IMR-90 (cell line): ENCODE measurements around the gene MGAT5B. TPM values are rescaled to one million over a fixed set of nuclear protein-coding genes. Genes with fewer than 3 reads are reported as not detected.

Experiments used
- ATAC-seq: fragments of 200-7000 bp; cut with Tn5 transposase; 2 replicates; pipeline ENCODE4 v1.9.1; 2020; ENCODE audit warnings: low read depth, mild to moderate bottlenecking, moderate library complexity
- BruUV-seq: library from RNA; stranded (reverse); fragments of 400-500 nt; replicated peaks from 2 replicates; lab custom pipeline; 2021; lab: Mats Ljungman, UMichigan
- CTCF ChIA-PET: fragments of 300-600 bp; formaldehyde crosslinking; extraction: SDS; loops from one replicate; lab custom pipeline; 2021; ENCODE audit warnings: antibody characterized with exemption; lab: Yijun Ruan, JAX
- POLR2A ChIA-PET: fragments of 300-600 bp; sonication (Branson Sonifier 250); formaldehyde crosslinking; loops from one replicate; lab custom pipeline; 2022; ENCODE audit warnings: antibody characterized with exemption; ENCODE audit not compliant: unreplicated experiment; lab: Charles Lee
- DNase-seq: peaks from one replicate; pipeline ENCODE4 v3.0.0; 2013
- H2AFZ ChIP-seq: replicated peaks from 2 replicates; pipeline ENCODE3; 2013; ENCODE audit warnings: low read length, mild to moderate bottlenecking; ENCODE audit not compliant: poor library complexity
- H2AK5ac ChIP-seq: 2 replicates; pipeline ENCODE4 v1.6.1; 2013; ENCODE audit warnings: low read depth, low read length, inconsistent platforms
- H2AK9ac ChIP-seq: replicated peaks from 2 replicates; pipeline ENCODE3; 2013; ENCODE audit warnings: mild to moderate bottlenecking, low read depth, low read length, moderate library complexity; ENCODE audit not compliant: poor library complexity
- H2BK120ac ChIP-seq: 2 replicates; pipeline ENCODE4 v1.6.1; 2013; ENCODE audit warnings: low read depth, low read length, inconsistent platforms
- H2BK15ac ChIP-seq: 3 replicates; pipeline ENCODE4 v1.6.1; 2013; ENCODE audit warnings: low read depth, low read length, inconsistent platforms
- H2BK20ac ChIP-seq: 2 replicates; pipeline ENCODE4 v1.6.1; 2013; ENCODE audit warnings: low read depth, mild to moderate bottlenecking, inconsistent platforms, low read length, moderate library complexity
- H2BK5ac ChIP-seq: 2 replicates; pipeline ENCODE4 v1.6.1; 2013; ENCODE audit warnings: mild to moderate bottlenecking, low read depth, low read length, inconsistent platforms; ENCODE audit not compliant: poor library complexity, severe bottlenecking
- H3K14ac ChIP-seq: replicated peaks from 2 replicates; pipeline ENCODE4 v1.6.1; 2013; ENCODE audit warnings: low read depth, low read length, inconsistent platforms
- H3K18ac ChIP-seq: 2 replicates; pipeline ENCODE4 v1.6.1; 2013; ENCODE audit warnings: low read depth, low read length, control low read depth
- H3K23ac ChIP-seq: 2 replicates; pipeline ENCODE4 v1.6.1; 2013; ENCODE audit warnings: low read depth, low read length, inconsistent platforms
- H3K27ac ChIP-seq: 2 replicates; pipeline ENCODE4 v1.5.1; 2013; ENCODE audit warnings: mild to moderate bottlenecking, control low read depth, low read length; ENCODE audit not compliant: insufficient read depth
- H3K27me3 ChIP-seq: 2 replicates; pipeline ENCODE4 v1.6.1; 2013; ENCODE audit warnings: low read length; ENCODE audit not compliant: control insufficient read depth, insufficient read depth
- H3K36me3 ChIP-seq: 2 replicates; pipeline ENCODE4 v1.6.1; 2013; ENCODE audit warnings: low read length, mixed read lengths; ENCODE audit not compliant: control insufficient read depth, insufficient read depth
- H3K4ac ChIP-seq: 2 replicates; pipeline ENCODE4 v1.6.1; 2013; ENCODE audit warnings: low read depth, low read length, inconsistent platforms
- H3K4me1 ChIP-seq: 2 replicates; pipeline ENCODE4 v1.6.1; 2013; ENCODE audit warnings: low read length, mixed read lengths; ENCODE audit not compliant: control insufficient read depth, insufficient read depth
- H3K4me2 ChIP-seq: 2 replicates; pipeline ENCODE4 v1.6.1; 2013; ENCODE audit warnings: low read depth, mild to moderate bottlenecking, control low read depth, low read length, moderate library complexity
- H3K4me3 ChIP-seq: 2 replicates; pipeline ENCODE4 v1.5.1; 2013; ENCODE audit warnings: low read depth, mild to moderate bottlenecking, control low read depth, low read length, moderate library complexity; ENCODE audit not compliant: insufficient read depth
- H3K56ac ChIP-seq: 2 replicates; pipeline ENCODE4 v1.6.1; 2013; ENCODE audit warnings: low read length, inconsistent platforms; ENCODE audit not compliant: insufficient read depth; ENCODE audit errors: extremely low read depth
- H3K79me1 ChIP-seq, 2 experiments: 2 replicates each; pipeline ENCODE4 v1.6.1; 2013; ENCODE audit warnings: low read length in 2 of 2, inconsistent platforms in 1 of 2, low read depth in 1 of 2
- H3K9ac ChIP-seq: 2 replicates; pipeline ENCODE4 v1.6.1; 2013; ENCODE audit warnings: low read depth, low read length, control low read depth
- H3K9me1 ChIP-seq: 2 replicates; pipeline ENCODE4 v1.6.1; 2013; ENCODE audit warnings: low read length, inconsistent platforms; ENCODE audit not compliant: insufficient read depth
- H3K9me3 ChIP-seq: 2 replicates; pipeline ENCODE4 v1.6.1; 2013; ENCODE audit warnings: low read length; ENCODE audit not compliant: control insufficient read depth, insufficient read depth
- H4K20me1 ChIP-seq: 2 replicates; pipeline ENCODE4 v1.6.1; 2013; ENCODE audit warnings: low read length, inconsistent platforms; ENCODE audit not compliant: insufficient read depth
- H4K5ac ChIP-seq: 2 replicates; pipeline ENCODE4 v1.6.1; 2013; ENCODE audit warnings: mild to moderate bottlenecking, low read depth, low read length, control low read depth
- H4K8ac ChIP-seq, 2 experiments: 2 replicates each; pipeline ENCODE4 v1.6.1; 2013; ENCODE audit warnings: low read depth in 2 of 2, low read length in 2 of 2, control low read depth in 1 of 2, inconsistent platforms in 1 of 2
- H4K91ac ChIP-seq: 2 replicates; pipeline ENCODE4 v1.6.1; 2013; ENCODE audit warnings: low read depth, low read length, inconsistent platforms; ENCODE audit not compliant: insufficient read depth
- BHLHE40 ChIP-seq: fragments of 150-350 bp; IDR thresholded peaks from 2 replicates; pipeline ENCODE4 v1.6.1; 2016; ENCODE audit warnings: mild to moderate bottlenecking, low read depth, low read length
- CEBPB ChIP-seq: IDR thresholded peaks from 2 replicates; pipeline ENCODE4 v1.6.1; 2012; ENCODE audit warnings: low read depth, low read length, improper control_type of control experiment
- CHD1 ChIP-seq: IDR thresholded peaks from 2 replicates; pipeline ENCODE4 v1.6.1; 2012; ENCODE audit warnings: low read depth, low read length, improper control_type of control experiment
- FOS ChIP-seq: fragments of 150-350 bp; IDR thresholded peaks from 2 replicates; pipeline ENCODE4 v1.6.1; 2016; ENCODE audit warnings: low read depth, low read length
- MAZ ChIP-seq: IDR thresholded peaks from 2 replicates; pipeline ENCODE4 v1.6.1; 2012; ENCODE audit warnings: low read depth, mild to moderate bottlenecking, low read length, improper control_type of control experiment, moderate library complexity, borderline replicate concordance
- MXI1 ChIP-seq: IDR thresholded peaks from 2 replicates; pipeline ENCODE4 v1.6.1; 2012; ENCODE audit warnings: low read depth, mild to moderate bottlenecking, low read length, moderate library complexity, borderline replicate concordance
- POLR2A ChIP-seq: IDR thresholded peaks from 2 replicates; pipeline ENCODE4 v1.6.1; 2012; ENCODE audit warnings: mild to moderate bottlenecking, low read depth, low read length
- RCOR1 ChIP-seq: IDR thresholded peaks from 2 replicates; pipeline ENCODE4 v1.6.1; 2012; ENCODE audit warnings: mild to moderate bottlenecking, low read length, improper control_type of control experiment; ENCODE audit not compliant: insufficient replicate concordance
- SMC3 ChIP-seq: fragments of 150-350 bp; IDR thresholded peaks from 2 replicates; pipeline ENCODE4 v1.6.1; 2016; ENCODE audit warnings: low read depth, mild to moderate bottlenecking, antibody characterized with exemption, low read length, moderate library complexity
- WGBS, 2 experiments: methylation state at CpG; one replicate each; pipeline versions ENCODE4 v1.1.5 to v1.1.7; 2013; ENCODE audit warnings: missing lambda C conversion rate in 2 of 2; ENCODE audit not compliant: insufficient read length in 1 of 2; ENCODE audit errors: extremely low coverage in 2 of 2; 5-methylcytosine and 5-hydroxymethylcytosine counted together
- dilution Hi-C: fragments of 300-500 bp; cut with HindIII; formaldehyde crosslinking; loops from one replicate; pipeline ENCODE4 v1.14.3; 2018; ENCODE audit warnings: low sequenced_read_pairs; ENCODE audit not compliant: unreplicated experiment
- in situ Hi-C: fragments of 300-500 bp; cut with MboI; formaldehyde crosslinking; loops from 3 replicates; pipeline ENCODE4 v1.14.3; 2019; ENCODE audit warnings: low sequenced_read_pairs, inconsistent platforms, mixed read lengths
- intact Hi-C: fragments of 100-400 bp; cut with micrococcal nuclease; formaldehyde crosslinking; loops from 2 replicates; pipeline ENCODE4 v1.10.0; 2022
- polyA plus RNA-seq, 3 experiments: library from polyadenylated mRNA; depleted of rRNA; stranded (reverse); fragments of >200 nt; gene quantifications; 2 replicates each; pipeline ENCODE4 v1.2.3, GENCODE V29; 2012; ENCODE audit warnings: low replicate concordance in 1 of 3
- total RNA-seq: library from RNA; depleted of rRNA; stranded (reverse); fragments of >200 nt; gene quantifications from 2 replicates; pipeline ENCODE4 v1.2.3, GENCODE V29; 2012
- TF ChIP-seq, protein P1 (sequence below): fragments of 150-350 bp; IDR thresholded peaks from 2 replicates; pipeline ENCODE4 v1.6.1; 2016; ENCODE audit warnings: low read depth, mild to moderate bottlenecking, low read length, moderate library complexity, borderline replicate concordance

Gene MGAT5B
- total and polyA plus RNA-seq, 2 of the 4 experiments (the other 2 are of a cell fraction): 0.54 to 2.0 TPM

DNA sequence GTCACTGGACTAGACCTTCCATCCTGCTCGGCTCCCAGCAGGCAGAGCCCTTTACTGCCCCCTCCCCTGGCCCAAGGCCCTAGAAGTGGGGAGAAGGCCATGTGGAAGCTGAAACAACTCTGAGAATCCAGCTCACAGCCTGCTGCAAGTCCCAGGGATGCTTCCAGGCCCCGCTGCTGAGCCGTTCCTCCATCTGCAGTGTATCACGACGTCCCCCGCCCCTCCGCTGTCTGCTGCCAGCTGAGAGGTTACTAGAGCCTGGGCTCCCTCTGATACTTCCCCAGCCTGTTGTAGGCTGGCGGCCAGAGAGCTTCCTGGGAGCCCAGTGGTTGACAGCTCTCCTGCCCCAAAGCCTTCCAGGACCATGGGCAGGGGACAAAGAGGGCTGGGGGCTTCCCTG, 118.2 kb downstream of the MGAT5B start:
- ATAC-seq (0 out of 2 replicates have a peak, but pooled peaks have one; percentile 17), DNase-seq (no peak)
- Histone ChIP-seq H3K27ac (no peak overlapping the region), H2BK20ac (no peak overlapping the region), H2BK5ac (no peak overlapping the region), H3K9me1 (no peaks in the 10 kb centered on the region), H4K20me1 (no peaks in the 10 kb centered on the region), H3K36me3 (no peaks in the 10 kb centered on the region), H3K9me3 (no peaks in the 10 kb centered on the region), H3K4me3 (no peak overlapping the region), H2AFZ (no peak overlapping the region), H2BK120ac (no peak overlapping the region), H2AK9ac (no peak overlapping the region), H3K14ac (no peak overlapping the region), H4K5ac (no peak overlapping the region), H2BK15ac (no peak overlapping the region), H3K4ac (no peak overlapping the region), H3K4me1 (no peaks in the 10 kb centered on the region), H3K4me2 (no peak overlapping the region), H4K8ac (no peak overlapping the region), H4K91ac (no peak overlapping the region), H3K9ac (no peak overlapping the region), H3K27me3 (peaks cover 50% of the 10 kb centered on the region), H2AK5ac (no peak overlapping the region), H3K18ac (no peak overlapping the region), H3K23ac (no peak overlapping the region), H3K79me1 (no peaks in the 10 kb centered on the region), H3K56ac (no peak overlapping the region)
- ChIA-PET CTCF (no interaction called here), POLR2A (no interaction called here)
- 4% methylated on average over 6 of the region's 8 CpGs; no CpG with 5 or more reads in 1 of the 2 experiments for WGBS, 2 experiments
- no TSS peak for BruUV-seq
- in situ Hi-C loops (no loop called here), dilution Hi-C loops (no loop called here), intact Hi-C loops (no loop called here)
- TF ChIP-seq SMC3 (no peak), CHD1 (no peak), RCOR1 (no peak), POLR2A (no peak), FOS (no peak), MXI1 (no peak), BHLHE40 (no peak), MAZ (no peak), CEBPB (no peak)
- TF ChIP-seq, protein P1, sequence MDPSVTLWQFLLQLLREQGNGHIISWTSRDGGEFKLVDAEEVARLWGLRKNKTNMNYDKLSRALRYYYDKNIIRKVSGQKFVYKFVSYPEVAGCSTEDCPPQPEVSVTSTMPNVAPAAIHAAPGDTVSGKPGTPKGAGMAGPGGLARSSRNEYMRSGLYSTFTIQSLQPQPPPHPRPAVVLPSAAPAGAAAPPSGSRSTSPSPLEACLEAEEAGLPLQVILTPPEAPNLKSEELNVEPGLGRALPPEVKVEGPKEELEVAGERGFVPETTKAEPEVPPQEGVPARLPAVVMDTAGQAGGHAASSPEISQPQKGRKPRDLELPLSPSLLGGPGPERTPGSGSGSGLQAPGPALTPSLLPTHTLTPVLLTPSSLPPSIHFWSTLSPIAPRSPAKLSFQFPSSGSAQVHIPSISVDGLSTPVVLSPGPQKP: no peak
